G401 (cell line): Measurements from ENCODE around the gene CSAD. TPM values are rescaled to one million over a fixed set of nuclear protein-coding genes. Genes with fewer than 3 reads are reported as not detected.
"Not testable (repeated sequence)": the region's sequence is repeated elsewhere in the genome, so short reads cannot be mapped to it uniquely, and the experiment has no call there.

Source experiments
- DNase-seq: peaks from one replicate; pipeline ENCODE4 v3.0.0-alpha.2; 2015; ENCODE audit warnings: low spot score
- in situ Hi-C: cut with HindIII; loops from 2 replicates; pipeline ENCODE4 v1.10.0; 2016; ENCODE audit warnings: low sequenced_read_pairs, mixed read lengths
- total RNA-seq: library from RNA; depleted of rRNA; stranded (reverse); fragments of >200 nt; shearing (Covaris generic); gene quantifications from 2 replicates; pipeline ENCODE4 v1.2.3, GENCODE V29; 2014; rRNA removed

Gene CSAD
- total RNA-seq, 1 experiment from 2014 or later = 2.0 TPM

DNA sequence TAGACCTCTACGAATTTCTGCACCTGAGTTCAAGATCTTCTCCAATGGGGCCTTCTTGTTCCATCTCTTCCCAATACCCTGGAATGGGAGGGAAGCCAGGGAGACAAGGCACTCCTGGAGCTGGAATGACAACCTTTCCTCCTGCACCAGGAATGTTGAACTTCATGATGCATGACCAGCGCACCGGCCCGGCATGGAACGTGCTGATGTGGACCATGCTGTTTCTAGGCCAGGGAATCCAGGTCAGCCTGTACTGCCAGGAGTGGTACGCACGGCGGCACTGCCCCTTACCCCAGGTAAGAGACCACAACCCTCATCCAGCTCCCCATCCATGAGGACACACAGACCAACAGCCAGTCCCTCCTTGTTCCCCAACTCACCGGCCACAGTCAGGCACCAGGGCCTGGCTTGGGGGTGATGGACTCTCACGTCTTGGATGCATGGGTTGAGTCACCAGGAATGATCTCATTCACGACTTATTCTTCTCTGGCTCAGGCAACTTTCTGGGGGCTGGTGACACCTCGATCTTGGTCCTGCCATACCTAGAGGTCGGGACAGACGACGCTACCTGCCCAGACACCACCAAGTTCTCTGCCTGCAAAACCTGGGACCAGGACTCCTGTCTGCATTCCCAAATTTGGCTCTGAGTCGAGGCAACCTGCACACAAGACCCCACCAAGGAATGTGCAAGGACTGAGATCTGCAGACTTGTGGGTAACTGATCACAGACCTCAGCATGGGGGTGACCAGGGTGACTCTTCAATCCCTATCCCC lies 57.0 kb downstream of the CSAD start:
- in situ Hi-C loops = loop anchor here (5.0 kb wide), 1 partner anchor 46 kb away; the partner anchor contains the start of gene SPRYD3
- DNase-seq = no peak

DNA sequence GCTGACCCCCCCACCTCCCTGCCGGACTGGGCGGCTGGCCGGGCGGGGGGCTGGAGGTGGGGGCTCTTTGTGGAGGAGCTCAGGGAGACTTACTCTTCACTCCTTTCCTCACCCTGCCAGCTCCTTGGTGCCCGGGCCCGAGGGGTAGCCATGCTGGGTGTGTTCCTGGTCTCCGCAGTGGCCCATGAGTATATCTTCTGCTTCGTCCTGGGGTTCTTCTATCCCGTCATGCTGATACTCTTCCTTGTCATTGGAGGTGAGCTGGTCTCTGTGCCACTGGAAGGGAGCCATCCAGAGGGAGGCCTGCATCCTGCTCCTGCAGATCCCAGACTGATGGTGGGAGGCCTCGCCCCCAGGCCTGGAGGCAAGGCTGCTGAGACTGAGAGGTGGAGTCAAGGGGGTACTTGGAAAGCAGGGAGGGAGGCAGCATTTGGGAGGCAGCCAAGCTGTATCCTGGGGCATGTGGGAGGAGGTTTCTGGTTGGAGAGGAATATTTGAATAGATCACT lies 57.7 kb downstream of the CSAD start:
- no peak for DNase-seq
- in situ Hi-C loops = loop anchor here (5.0 kb wide), 1 partner anchor 46 kb away; the partner anchor contains the start of gene SPRYD3

DNA sequence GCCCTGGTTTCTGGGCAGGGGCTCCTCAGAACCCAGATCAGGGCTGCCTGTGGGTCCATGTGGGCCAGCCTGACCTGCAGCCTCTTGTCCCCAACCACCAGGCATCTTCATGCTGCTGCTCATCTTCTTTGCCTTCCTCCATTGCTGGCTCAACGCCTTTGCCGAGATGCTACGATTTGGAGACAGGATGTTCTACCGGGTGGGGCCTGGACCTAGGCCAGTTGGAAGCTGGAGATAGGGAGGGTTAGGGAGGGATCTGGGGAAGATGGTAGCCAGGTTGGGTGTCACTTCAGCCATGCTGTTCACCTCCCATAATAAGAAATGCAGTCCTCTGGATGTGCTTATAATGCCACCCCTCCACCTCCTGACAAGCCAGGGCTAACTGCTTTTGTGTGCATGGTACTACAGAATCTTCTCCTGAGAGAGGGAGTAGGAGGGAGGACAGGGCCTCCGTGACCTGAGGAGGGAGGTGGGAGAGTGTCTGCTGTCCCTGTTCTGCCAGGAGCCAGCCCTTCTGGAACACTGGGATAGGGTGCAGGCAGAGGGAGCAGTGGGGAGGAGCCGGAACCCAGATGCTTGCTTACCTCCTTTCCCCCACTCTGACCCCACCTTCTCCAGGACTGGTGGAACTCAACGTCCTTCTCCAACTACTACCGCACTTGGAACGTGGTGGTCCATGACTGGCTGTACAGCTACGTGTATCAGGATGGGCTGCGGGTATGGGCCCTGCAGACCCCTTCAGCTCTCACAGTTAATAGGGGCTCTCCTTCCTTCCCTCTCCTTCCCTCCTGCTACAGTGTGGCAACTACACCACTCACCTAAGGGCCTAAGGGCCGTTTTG lies 59.8 kb downstream of the CSAD start:
- DNase-seq = no peak
- in situ Hi-C loops = loop anchor here (5.0 kb wide), 1 partner anchor 44 kb away; the partner anchor contains the start of gene SPRYD3

DNA sequence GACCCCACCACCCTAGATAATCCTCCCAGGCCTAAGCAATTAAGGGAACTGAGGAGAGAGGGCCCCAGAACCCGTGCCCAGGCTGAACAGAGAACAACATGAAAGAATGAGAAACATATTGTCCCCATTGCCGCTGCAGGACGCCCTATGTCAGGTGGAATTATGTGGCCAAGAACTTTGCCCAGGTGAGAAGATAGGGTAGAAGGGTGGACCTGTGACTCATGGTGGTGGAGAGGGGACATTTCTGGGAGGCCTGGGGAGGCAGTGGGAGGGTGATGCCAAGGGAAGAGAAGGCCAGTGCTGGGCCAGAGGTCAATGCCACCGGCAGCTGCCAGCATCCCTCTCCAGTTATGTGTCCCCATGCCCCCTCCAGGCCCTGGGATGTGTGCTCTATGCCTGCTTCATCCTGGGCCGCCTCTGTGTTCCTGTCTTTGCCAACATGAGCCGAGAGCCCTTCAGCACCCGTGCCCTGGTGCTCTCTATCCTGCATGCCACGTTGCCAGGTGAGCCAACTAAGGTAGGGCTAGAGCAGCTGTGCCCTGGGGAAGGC lies 61.9 kb downstream of the CSAD start:
- DNase-seq = no peak

DNA sequence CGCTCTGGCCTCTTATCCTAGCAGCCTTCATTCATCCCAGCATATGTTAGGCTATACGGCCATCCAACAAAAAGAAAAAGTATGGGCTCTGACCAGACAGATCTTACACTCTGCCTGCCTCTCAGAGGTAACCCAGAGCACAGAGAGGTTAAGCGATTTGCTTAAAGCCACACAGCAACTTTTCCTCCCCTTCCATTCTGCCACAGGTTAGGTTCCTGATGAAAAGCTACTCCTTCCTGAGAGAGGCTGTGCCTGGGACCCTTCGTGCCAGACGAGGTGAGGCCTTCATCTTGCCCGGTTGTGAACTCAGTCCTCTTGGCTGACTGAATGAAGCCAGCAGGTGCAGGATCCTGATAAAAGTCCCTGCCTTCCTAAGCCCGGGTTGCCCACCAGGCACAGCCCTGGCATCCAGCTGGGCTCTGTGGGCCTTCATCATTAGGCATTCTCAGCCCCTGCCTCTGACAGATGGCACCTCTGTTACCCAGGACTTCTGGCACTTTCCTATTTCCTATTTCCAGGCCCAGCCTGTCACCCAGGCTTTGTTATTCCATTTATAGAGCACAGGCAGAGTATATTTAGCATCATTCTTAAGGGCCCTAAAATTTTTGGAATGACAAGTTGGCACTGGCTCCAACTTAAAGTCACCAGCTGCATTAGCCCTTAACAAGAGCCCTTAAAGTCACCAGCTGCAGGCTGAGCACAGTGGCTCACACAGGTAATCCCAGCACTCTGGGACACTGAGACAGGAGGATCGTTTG lies 64.7 kb downstream of the CSAD start:
- in situ Hi-C loops = no loop called here
- peak; percentile 46 for DNase-seq

More for the DNA sequence above, 61.9 kb downstream of the CSAD start:
- in situ Hi-C loops = no loop called here

DNA sequence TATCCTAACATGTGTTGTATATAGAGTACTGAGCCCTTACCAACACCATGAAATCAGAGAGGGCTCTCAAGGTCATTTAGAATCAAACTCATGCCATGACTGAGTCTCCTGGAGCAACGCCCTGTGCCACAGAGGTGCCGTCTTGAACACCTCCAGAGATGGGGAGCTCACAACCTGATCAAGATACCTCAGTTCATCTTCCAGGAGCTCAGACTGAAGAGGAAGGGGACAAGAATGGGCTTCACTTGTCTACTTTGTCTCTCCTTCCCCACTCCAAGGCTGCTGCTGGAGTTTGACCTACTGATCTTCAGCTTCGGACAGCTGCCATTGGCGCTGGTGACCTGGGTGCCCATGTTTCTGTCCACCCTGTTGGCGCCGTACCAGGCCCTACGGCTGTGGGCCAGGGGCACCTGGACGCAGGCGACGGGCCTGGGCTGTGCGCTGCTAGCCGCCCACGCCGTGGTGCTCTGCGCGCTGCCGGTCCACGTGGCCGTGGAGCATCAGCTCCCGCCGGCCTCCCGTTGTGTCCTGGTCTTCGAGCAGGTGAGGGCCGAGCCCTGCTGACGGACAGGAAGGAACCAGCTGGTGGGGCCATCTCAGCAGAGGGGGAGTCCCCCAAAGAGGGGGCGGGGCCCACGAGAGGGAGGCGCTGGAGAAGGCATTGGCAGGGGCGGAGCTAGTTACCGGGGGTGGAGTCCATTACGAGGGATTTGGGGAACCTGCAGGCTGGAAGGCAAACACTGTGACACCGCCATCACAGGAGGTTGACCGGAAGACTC lies 65.4 kb downstream of the CSAD start:
- no peak for DNase-seq
- in situ Hi-C loops = no loop called here

DNA sequence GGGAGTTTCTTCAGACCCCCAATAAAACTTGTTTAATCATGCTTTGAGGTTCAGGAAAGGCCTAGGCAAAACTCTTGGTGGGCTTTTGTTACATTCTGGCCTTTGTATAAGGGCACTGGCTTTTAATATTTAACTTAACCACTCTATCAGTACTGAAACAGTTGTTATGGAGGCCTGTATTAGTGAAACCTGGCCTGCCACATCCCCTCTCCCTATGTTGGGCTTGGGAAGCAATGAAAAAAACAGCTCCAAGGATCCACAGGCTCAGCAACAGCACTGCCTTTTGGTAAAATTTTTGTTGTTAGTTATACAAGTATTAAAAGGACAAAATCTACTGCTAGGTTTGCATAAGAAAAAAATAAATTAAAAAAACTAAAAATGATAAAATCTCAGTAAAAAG lies 66.8 kb downstream of the CSAD start:
- DNase-seq = no peak
- in situ Hi-C loops = no loop called here

DNA sequence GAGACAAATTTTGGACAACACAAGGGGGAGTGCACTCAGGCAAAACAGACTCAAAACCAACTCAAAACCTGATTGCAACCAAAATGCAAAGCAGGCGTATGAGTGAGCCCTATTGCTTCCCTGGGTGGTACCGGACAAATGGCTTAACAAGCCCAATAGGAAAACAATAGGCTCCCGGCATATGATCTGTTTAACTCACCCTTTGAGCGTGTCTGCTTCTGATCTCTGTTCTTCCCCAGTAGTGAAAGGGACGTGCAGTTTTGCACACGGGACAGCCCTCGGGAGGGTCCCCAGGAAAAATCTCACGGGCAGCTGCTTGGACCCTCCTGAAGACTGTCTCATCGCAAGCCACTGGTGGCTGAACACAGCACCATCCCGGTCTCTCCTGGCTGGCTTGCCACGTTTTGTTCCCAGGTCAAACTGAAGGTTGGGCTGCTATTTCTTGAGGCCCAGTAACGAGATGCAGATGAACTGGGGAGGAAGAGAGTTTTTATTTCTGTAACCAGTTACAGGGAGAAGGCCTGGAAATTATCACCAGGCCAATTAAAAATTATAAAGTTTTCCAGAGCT lies 67.5 kb downstream of the CSAD start:
- no peak for DNase-seq
- in situ Hi-C loops = no loop called here

DNA sequence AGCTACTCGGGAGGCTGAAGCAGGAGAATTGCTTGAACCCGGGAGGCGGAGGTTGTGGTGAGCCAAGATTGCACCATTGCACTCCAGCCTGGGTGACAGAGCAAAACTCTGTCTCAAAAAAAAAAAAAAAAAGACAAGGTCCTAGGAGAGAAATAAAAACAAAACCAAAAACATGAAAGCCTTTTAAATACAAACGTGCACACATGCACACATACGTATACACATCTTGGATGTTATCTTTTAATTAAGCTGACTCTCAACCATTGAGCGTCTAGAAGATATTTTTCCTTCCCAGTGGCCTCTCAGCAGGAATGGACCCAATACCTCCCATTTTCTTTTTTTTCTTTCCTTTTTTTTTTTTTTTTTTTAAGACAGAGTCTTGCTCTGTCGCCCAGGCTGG lies 68.3 kb downstream of the CSAD start:
- in situ Hi-C loops, DNase-seq: not testable (repeated sequence)

Other genes starting within 250 kb of the CSAD start
- gene KRT18, start 231.8 kb downstream of the CSAD start, total RNA-seq = 843 and 873 TPM in 2 replicates
- gene EIF4B, start 174.5 kb downstream of the CSAD start, total RNA-seq = 1,115 and 1,229 TPM in 2 replicates
- 13.7 and 21.0 TPM in 2 replicates for gene TNS2, start 130.9 kb downstream of the CSAD start, total RNA-seq
- gene SPRYD3, start 101.5 kb downstream of the CSAD start, total RNA-seq = 16.7 and 21.4 TPM in 2 replicates
- 29.3 and 50.2 TPM in 2 replicates for gene IGFBP6, start 83.3 kb downstream of the CSAD start, total RNA-seq
- not detected in 2 replicates for gene SOAT2, start 77.4 kb downstream of the CSAD start, total RNA-seq
- gene ZNF740, start 203 bp downstream of the CSAD start, total RNA-seq = 12.1 and 19.4 TPM in 2 replicates
- 0.41 and 0.49 TPM in 2 replicates for gene ITGB7, start 26.3 kb upstream of the CSAD start, total RNA-seq
- gene RARG, start 51.3 kb upstream of the CSAD start, total RNA-seq = 48.6 and 58.9 TPM in 2 replicates
- gene ESPL1, start 87.4 kb upstream of the CSAD start, total RNA-seq = 21.8 and 23.1 TPM in 2 replicates
- 302 and 381 TPM in 2 replicates for gene PFDN5, start 114.6 kb upstream of the CSAD start, total RNA-seq
- 43.8 and 43.9 TPM in 2 replicates for gene MYG1, start 118.8 kb upstream of the CSAD start, total RNA-seq
- gene AAAS, start 140.7 kb upstream of the CSAD start, total RNA-seq = 103 and 105 TPM in 2 replicates
- gene SP7, start 155.4 kb upstream of the CSAD start, total RNA-seq = 0.41 TPM in 1 of 2 replicates, not detected in the other
- 26.6 and 40.0 TPM in 2 replicates for gene SP1, start 199.3 kb upstream of the CSAD start, total RNA-seq
- not detected in 2 replicates for gene AMHR2, start 242.9 kb upstream of the CSAD start, total RNA-seq